Right atrium auricular region (tissue), 2 donors: ENCODE results near the gene FBXW4. TPM values are rescaled to one million over a fixed set of nuclear protein-coding genes. Genes with fewer than 3 reads are reported as not detected.
"Not testable (repeated sequence)": the region's sequence is repeated elsewhere in the genome, so short reads cannot be mapped to it uniquely, and the experiment has no call there.

Experiments
- DNase-seq: peaks from one replicate; pipeline ENCODE4 v3.0.0-alpha.2; 2019; ENCODE audit warnings: low spot score
- H3K27ac ChIP-seq, 2 donors: fragments of 200-600 bp; sonication (generic); 1 replicate in 1 of 2; 2 replicates in 1 of 2; pipeline ENCODE4 v1.5.1; 2016 to 2019
- H3K27me3 ChIP-seq, 2 donors: fragments of 200-600 bp; sonication (generic); one replicate each; pipeline versions ENCODE4 v1.5.1 to v1.6.0; 2017 to 2019
- H3K36me3 ChIP-seq: fragments of 200-600 bp; sonication (generic); one replicate; pipeline ENCODE4 v1.5.1; 2016
- H3K4me1 ChIP-seq, 2 donors: fragments of 200-600 bp; sonication (generic); one replicate each; pipeline versions ENCODE4 v1.5.1 to v1.6.0; 2017 to 2019
- H3K4me3 ChIP-seq, 2 donors: fragments of 200-600 bp; sonication (generic); 1 replicate in 1 of 2; 2 replicates in 1 of 2; pipeline ENCODE4 v1.5.1; 2017 to 2019; ENCODE audit warnings: mild to moderate bottlenecking in 1 of 2, moderate library complexity in 1 of 2
- H3K9me3 ChIP-seq, 2 donors: fragments of 200-600 bp; sonication (generic); one replicate each; pipeline ENCODE4 v1.5.1; 2019
- CTCF ChIP-seq, 2 donors: fragments of 200-600 bp; sonication (generic); IDR thresholded peaks; one replicate each; pipeline ENCODE4 v1.5.1; 2019; ENCODE audit warnings: antibody characterized with exemption in 2 of 2
- total RNA-seq, 2 donors: library from RNA; depleted of rRNA; stranded (reverse); fragments of >200 nt; gene quantifications; one replicate each; pipeline ENCODE4 v1.1.0, GENCODE V29; 2016

FBXW4 gene
- total RNA-seq, 2 donors from 2014 or later, result 75.2 to 95.1 TPM

GRCh38 chr10:101602761-101603398 lies 92.1 kb downstream of the FBXW4 start:
- no peak overlapping the region for H3K4me3 ChIP-seq
- no peak overlapping the region for H3K27ac ChIP-seq
- peak; percentile 83 to 87 for TF ChIP-seq CTCF (IDR thresholded peaks at IDR 0.05)
- peaks cover 2% of the 10 kb centered on the region for H3K36me3 ChIP-seq
- DNase-seq, result peak; percentile 65
- no peaks in the 10 kb centered on the region for H3K4me1 ChIP-seq
- H3K9me3 ChIP-seq, result no peaks in the 10 kb centered on the region
- H3K27me3 ChIP-seq, result no peaks in the 10 kb centered on the region

GRCh38 chr10:101601541-101601940 lies 93.4 kb downstream of the FBXW4 start:
- TF ChIP-seq CTCF (IDR thresholded peaks at IDR 0.05), result no peak
- Histone ChIP-seq H3K9me3 (no peaks in the 10 kb centered on the region), H3K27me3 (no peaks in the 10 kb centered on the region), H3K4me3 (no peak overlapping the region), H3K36me3 (no peaks in the 10 kb centered on the region), H3K27ac (no peak overlapping the region), H3K4me1 (no peaks in the 10 kb centered on the region)
- DNase-seq, result no peak

- no peaks in the 10 kb centered on the region for H3K27me3 ChIP-seq
- H3K36me3 ChIP-seq, result no peaks in the 10 kb centered on the region
- no peak overlapping the region for H3K4me3 ChIP-seq
- no peaks in the 10 kb centered on the region for H3K9me3 ChIP-seq
- H3K4me1 ChIP-seq, result peaks cover 0 to 18% of the 10 kb centered on the region in 2 donors
- TF ChIP-seq CTCF (IDR thresholded peaks at IDR 0.05), result no peak
- no peak overlapping the region for H3K27ac ChIP-seq
- no peak for DNase-seq
Measured at GRCh38 chr10:101597091-101597900, 97.7 kb downstream of the FBXW4 start.

- DNase-seq, result no peak
- H3K27ac ChIP-seq, result peak overlapping the region; percentile 14 to 64
- TF ChIP-seq CTCF (IDR thresholded peaks at IDR 0.05), result no peak
- H3K9me3 ChIP-seq, result no peaks in the 10 kb centered on the region
- H3K27me3 ChIP-seq, result no peaks in the 10 kb centered on the region
- H3K4me1 ChIP-seq, result peaks cover 0 to 18% of the 10 kb centered on the region in 2 donors
- no peaks in the 10 kb centered on the region for H3K36me3 ChIP-seq
- no peak overlapping the region for H3K4me3 ChIP-seq
Measured at GRCh38 chr10:101595591-101596433, 99.2 kb downstream of the FBXW4 start.

GRCh38 chr10:101593331-101593730 lies 101.6 kb downstream of the FBXW4 start:
- not testable (repeated sequence) for H3K9me3 ChIP-seq, H3K36me3 ChIP-seq, DNase-seq, H3K27ac ChIP-seq, H3K27me3 ChIP-seq, H3K4me3 ChIP-seq
- H3K4me1 ChIP-seq, result peaks cover 0 to 25% of the 10 kb centered on the region in 2 donors

- Histone ChIP-seq H3K9me3 (no peaks in the 10 kb centered on the region), H3K27ac (no peak overlapping the region), H3K27me3 (no peaks in the 10 kb centered on the region), H3K4me1 (peaks cover 0 to 25% of the 10 kb centered on the region in 2 donors), H3K36me3 (peaks cover 10% of the 10 kb centered on the region), H3K4me3 (peak overlapping the region in 1 of 2 donors; percentile 91)
- no peak for TF ChIP-seq CTCF (IDR thresholded peaks at IDR 0.05)
- DNase-seq, result no peak
Measured at GRCh38 chr10:101588879-101589278, 106.1 kb downstream of the FBXW4 start.
